Measurements from ENCODE around the gene LSM10. TPM values are rescaled to one million over a fixed set of nuclear protein-coding genes. Genes with fewer than 3 reads are reported as not detected.

The LSM10 gene
- total and polyA plus RNA-seq, 9 of the 15 experiments (the other 6 are each of a cell fraction or from before 2014, with no cell fraction given): 13.2 to 146 (median 68.9) TPM

DNA sequence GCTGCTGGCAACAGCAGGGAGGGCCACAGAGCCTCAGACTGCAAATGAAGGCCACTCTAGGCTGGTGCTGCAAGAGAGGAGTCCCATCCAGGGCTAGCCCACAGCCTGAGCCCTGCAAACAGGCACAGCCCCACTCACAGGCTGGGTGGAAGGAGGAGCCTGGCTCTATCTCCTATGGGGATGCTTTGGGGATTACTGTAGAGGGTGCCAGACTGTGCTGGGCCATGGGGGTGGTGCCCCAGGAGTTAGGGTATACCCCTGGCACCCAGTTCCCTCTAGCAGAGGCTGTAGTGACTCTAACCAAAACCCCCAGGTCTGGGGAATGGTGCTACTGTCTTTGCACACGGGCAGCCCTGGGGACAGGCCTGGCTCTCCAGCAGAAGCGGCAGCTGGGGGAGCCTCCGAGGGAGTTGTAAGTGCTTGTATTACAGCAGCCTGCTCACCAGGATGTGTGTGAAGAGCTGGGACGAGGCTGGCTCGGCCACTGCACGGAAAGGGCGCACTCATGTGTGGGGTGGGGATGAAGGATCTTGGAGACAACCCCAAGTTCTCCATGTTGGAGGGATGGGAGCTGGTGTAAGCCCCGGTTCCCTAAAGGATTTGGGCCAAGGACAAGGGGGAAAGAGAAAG lies 50.9 kb downstream of the LSM10 start (continued):
- TF ChIP-seq ZBTB7A (IDR thresholded peaks at IDR 0.05; ENCODE audit: borderline replicate concordance, control insufficient read depth, low read depth, low read length) (no peak), MTA1 (IDR thresholded peaks at IDR 0.05; ENCODE audit: borderline replicate concordance) (no peak)

DNA sequence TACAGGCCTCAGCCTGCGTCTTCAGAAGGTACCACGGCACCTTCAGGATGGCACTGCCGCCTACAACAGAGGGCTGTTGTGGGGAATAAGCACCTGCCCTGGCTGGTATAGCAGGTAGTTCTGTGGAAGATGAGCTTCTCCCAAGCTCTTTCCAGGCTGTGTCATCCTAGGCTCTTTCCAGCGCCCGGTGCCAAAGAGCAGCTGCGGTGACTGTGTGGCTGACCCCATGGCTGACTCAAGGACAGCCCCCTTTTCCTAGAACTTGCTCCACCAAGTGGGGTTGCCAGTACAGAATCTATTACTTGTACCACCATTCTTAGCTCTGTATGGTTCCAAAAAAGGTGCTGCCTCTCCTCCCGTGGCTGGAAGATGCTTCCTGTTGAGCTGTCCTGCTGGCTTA lies 52.4 kb downstream of the LSM10 start:
- ATAC-seq: no peak
- POLR2A ChIA-PET: interaction anchor here (0.6 to 1.2 kb wide), 5 partner anchors 11 to 172 kb away, joined by 3 to 5 read pairs (median 4); no protein-coding TSS in a partner anchor

More for the DNA sequence above, 52.4 kb downstream of the LSM10 start:
- peaks cover 5 to 37% of the 10 kb centered on the region in 2 experiments; a peak in 4 of 5 replicates for H3K4me1 ChIP-seq (replicated peaks in 1 of 2; ENCODE audit: control insufficient read depth in 2 of 2, insufficient read depth in 2 of 2, low read length in 2 of 2)
- FAIRE-seq (no peak), DNase-seq (ENCODE audit: extremely low read depth in 1 of 4, low spot score in 3 of 4) (no peak)
- in situ Hi-C loops (cut with MboI): loop anchor here (5.0 kb wide), 1 partner anchor 77 kb away; no protein-coding TSS in a partner anchor
- H3K27ac ChIP-seq (ENCODE audit: extremely low read depth, low read depth, low read length): no peak overlapping the region
- CTCF ChIA-PET (ENCODE audit: low intra/inter-chr PET ratio): interaction anchor here (1.1 kb wide), 1 partner anchor 76 kb away, joined by 3 read pairs; no protein-coding TSS in a partner anchor
- 91% methylated on average over 7 of the region's 7 CpGs for WGBS (ENCODE audit: insufficient coverage, low coverage, missing lambda C conversion rate)
- H3K4me3 ChIP-seq: no peak overlapping the region
- H3K9me1 ChIP-seq (ENCODE audit: control insufficient read depth, insufficient read depth, low read length): peaks cover 5% of the 10 kb centered on the region
- H3K27me3 ChIP-seq (ENCODE audit: control insufficient read depth in 2 of 2, insufficient read depth in 2 of 2, low read length in 2 of 2): no peaks in the 10 kb centered on the region
- H3K9me3 ChIP-seq (replicated peaks; ENCODE audit: control insufficient read depth, insufficient read depth, low read depth, low read length): no peaks in the 10 kb centered on the region
- no peaks in the 10 kb centered on the region for H3K79me2 ChIP-seq (ENCODE audit: control insufficient read depth, insufficient read depth, low read length)
- intact Hi-C loops (cut with micrococcal nuclease): no loop called here
- TF ChIP-seq MYBL2 (IDR thresholded peaks at IDR 0.05; ENCODE audit: low read depth) (no peak), MYBL2 (CRISPR knock-in tag; IDR thresholded peaks at IDR 0.05; ENCODE audit: borderline replicate concordance) (0 out of 2 replicates have a peak, but pooled peaks have one; percentile 44), ZNF561 (CRISPR knock-in tag; conservative IDR thresholded peaks at IDR 0.05) (no peak)
- H3K36me3 ChIP-seq (ENCODE audit: control insufficient read depth, insufficient read depth, low read length): peaks cover 92% of the 10 kb centered on the region; the same call in 2 of the 3 replicates
- H2AFZ ChIP-seq (ENCODE audit: low read depth, low read length): no peak overlapping the region
- H3K4me2 ChIP-seq (ENCODE audit: insufficient read depth, low read length): no peak overlapping the region
- no TSS peak for BruUV-seq (replicated peaks)
- H4K20me1 ChIP-seq (replicated peaks; ENCODE audit: control insufficient read depth, insufficient read depth, low read length): peaks cover 13% of the 10 kb centered on the region; the same call in 1 of the 2 replicates
- H3K9ac ChIP-seq (ENCODE audit: insufficient read depth in 1 of 2, low read depth in 2 of 2, low read length in 2 of 2): no peak overlapping the region

Measured in K562 (cell line).